ENCODE data around the gene ELOA2.

GRCh38 chr18:47067648-47068047 is 32.2 kb upstream of the ELOA2 start:
- TF ChIP-seq POLR2A (IDR thresholded peaks at IDR 0.05): no peak
- no peak for TF ChIP-seq POLR2AphosphoS5 (IDR thresholded peaks at IDR 0.05)
- no peak for TF ChIP-seq CTCF (IDR thresholded peaks at IDR 0.05)
